K562 treated with DMSO at 1 percent for 4 hours (cell line): Measurements from ENCODE around the gene DMWD. TPM values are rescaled to one million over a fixed set of nuclear protein-coding genes. Genes with fewer than 3 reads are reported as not detected.

ENCODE experiments used
- total RNA-seq: library from RNA; unstranded; fragments of 300-600 nt; gene quantifications from 2 replicates; pipeline ENCODE4 v1.2.3, GENCODE V29; 2022; ENCODE audit not compliant: insufficient read depth

DMWD gene, protein sequence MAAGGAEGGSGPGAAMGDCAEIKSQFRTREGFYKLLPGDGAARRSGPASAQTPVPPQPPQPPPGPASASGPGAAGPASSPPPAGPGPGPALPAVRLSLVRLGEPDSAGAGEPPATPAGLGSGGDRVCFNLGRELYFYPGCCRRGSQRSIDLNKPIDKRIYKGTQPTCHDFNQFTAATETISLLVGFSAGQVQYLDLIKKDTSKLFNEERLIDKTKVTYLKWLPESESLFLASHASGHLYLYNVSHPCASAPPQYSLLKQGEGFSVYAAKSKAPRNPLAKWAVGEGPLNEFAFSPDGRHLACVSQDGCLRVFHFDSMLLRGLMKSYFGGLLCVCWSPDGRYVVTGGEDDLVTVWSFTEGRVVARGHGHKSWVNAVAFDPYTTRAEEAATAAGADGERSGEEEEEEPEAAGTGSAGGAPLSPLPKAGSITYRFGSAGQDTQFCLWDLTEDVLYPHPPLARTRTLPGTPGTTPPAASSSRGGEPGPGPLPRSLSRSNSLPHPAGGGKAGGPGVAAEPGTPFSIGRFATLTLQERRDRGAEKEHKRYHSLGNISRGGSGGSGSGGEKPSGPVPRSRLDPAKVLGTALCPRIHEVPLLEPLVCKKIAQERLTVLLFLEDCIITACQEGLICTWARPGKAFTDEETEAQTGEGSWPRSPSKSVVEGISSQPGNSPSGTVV
- total RNA-seq: 32.7 and 43.6 TPM in 2 replicates

DNA sequence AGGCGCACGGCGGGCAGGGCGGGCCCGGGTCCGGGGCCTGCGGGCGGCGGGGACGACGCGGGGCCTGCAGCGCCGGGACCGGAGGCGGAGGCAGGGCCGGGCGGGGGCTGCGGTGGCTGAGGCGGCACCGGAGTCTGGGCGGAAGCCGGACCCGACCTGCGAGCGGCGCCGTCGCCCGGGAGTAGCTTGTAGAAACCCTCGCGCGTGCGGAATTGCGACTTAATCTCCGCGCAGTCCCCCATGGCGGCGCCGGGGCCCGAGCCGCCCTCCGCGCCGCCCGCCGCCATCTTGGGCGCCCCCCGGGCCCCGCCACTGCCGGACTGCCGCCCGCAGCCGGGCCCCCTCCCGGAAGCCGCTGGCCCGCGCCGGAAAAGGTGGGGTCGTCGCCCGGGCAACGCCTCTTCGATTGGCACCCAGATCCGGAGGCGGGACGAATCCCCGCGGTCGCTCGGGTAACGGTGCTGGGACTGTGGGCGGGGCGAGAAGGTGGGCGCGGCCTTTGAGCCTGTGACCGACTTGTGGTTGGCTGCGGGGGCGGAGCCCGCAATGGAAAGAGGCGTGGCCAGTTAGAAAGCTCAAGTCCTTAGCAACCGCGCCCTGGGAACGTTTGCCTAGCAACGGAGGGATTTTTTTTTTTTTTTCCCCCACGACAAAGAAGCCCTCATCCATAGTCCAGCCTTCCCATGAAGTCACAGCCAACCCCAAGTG is at the start of gene DMWD:
Gene DMWD (minus strand): TSS at position 376 of the 708 bp plus-strand sequence. CDS start 89 bp downstream, at position 287.

DNA sequence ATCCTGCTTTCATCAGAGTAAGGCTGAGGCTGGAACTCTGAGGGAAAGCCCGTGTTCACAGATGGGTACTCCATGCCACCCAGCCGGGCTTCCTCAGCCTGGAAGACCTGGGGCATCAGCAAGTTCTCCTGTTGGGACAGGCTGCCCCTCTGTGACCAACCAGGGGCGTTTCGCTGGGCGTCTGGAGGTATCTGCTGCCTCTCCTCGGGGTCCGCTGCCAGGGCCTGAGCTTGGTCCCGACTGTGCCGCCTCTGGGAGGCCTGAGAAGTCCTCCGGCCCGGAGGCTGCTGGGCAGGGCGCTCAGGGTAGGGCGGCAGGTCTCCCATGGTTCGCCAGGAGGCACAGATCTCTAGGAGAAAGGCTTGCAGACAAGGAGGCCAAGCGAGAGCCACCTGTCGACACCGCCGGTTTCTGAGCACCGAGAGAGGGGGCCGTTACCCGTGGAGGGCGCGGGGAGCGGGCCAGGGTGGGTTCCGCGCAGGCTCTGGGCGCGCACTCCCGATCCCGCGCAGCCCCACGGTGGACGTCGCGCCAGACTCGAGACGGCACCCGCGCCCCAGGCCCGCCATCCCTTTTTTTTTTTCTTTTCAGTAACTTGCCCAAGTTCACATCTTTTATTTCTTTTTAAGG is 22.3 kb upstream of the DMWD start, which contains the start of gene RSPH6A:
Gene RSPH6A (minus strand): TSS at position 458 of the 630 bp plus-strand sequence. CDS start 132 bp downstream, at position 326.

DNA sequence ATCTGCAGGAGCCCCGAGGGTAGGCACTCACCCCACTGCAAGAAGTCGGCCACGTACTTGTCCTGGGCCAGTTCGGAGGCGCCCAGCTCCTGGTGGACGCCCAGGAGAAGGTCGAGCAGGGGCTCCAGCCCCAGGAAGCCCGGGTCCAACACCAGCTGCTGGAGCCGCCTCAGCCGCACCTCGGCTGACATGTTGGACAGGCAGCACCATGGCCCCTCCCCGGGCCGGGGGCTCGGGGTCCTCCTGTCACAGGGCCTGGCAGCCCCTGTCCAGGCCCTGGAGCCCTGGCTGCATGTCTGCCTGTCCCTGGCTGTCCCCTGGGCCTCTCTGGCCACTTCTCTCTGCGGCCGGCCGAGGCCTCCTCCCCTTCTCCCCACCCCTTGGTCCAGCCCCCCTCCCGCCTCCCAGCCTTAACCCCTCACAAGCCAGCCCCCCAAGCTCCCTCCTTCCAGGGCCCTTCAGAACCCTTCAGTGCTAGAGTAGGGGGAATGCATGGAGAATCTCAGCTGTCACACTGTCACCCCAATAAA is 10.4 kb downstream of the DMWD start, which contains the start of gene DMPK:
Gene DMPK (minus strand): TSS at position 329 of the 530 bp plus-strand sequence. CDS start 138 bp downstream, at position 191.

DNA sequence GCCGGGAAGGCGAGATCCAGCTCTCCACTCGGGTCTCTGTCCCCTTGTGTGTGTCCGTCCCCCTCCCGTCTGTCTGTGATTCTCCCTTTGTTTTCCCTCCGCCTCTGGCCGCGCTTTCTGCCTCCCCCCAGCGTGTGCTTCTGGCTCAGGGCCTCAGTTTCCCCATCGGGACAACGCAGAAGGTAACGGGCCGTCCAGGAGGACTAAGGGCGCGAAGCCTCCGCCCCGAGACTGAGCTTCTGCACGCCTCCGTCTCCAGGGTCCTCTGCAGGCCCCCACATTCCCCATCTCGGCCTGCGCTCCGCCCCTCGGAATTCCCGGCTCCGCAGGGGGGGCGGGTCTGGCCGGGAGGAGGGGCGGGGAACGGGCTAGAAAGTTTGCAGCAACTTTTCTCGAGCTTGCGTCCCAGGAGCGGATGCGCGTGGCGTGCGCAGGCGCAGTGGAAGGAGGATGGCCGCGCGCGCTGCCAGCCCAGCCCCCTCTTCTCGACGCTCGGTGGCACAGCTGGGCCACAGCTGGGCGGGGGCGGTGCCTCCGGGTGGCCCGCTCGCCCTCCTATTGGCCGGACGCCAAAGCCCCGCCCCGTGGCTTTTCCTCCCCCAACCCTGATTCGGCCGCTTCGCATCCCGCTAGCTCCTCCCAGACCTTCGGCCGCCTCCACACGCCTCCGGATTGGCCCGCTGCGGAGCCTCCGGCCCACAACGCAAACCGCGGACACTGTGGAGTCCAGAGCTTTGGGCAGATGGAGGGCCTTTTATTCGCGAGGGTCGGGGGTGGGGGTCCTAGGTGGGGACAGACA is 23.5 kb downstream of the DMWD start, which contains the start of gene SIX5:
Gene SIX5 (minus strand): TSS at position 269 of the 799 bp plus-strand sequence. CDS start 408 bp downstream, outside the sequence.

DNA sequence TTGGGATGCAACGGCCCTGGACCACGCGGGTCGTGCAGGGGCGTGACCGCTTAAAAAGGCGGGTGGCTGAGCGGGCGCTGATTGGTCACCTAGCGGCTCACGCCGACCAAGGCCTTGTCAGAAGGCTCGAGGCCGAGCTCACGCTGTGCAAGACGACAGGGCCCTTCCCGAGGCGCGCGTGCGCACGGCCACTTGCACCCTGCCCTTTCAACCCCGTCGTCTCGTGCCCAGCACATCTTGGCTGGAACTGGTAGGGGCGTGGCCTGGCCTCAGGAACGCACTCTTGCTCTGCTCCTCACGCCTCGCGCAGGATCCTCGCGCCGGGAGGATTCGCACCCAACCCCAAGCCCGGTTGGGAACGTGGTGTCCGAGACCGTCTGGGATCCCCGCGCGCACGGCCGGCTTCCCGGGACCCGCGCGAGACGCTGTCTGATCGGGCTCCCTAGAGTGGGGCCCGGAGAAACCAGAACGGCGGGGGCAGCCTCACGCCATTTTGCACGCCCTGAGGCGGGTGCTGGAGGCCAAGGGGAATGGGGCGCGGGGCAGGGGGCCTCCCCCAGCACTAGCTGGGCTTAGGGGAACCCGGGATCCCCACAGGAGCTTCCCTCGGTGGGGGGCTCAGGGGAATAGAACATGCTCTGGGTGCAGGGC is 59.4 kb downstream of the DMWD start, which contains the start of gene MEIOSIN:
Gene MEIOSIN (plus strand): TSS at position 280 of the 651 bp plus-strand sequence. CDS start 1,938 bp downstream, outside the sequence.

Other genes starting within 250 kb of the DMWD start
- gene OPA3, start 208.0 kb downstream of the DMWD start, total RNA-seq: 5.3 and 15.5 TPM in 2 replicates
- gene GPR4, start 190.6 kb downstream of the DMWD start, total RNA-seq: not detected in 2 replicates
- 48.9 and 83.8 TPM in 2 replicates for gene EML2, start 153.4 kb downstream of the DMWD start, total RNA-seq
- 11.7 and 15.8 TPM in 2 replicates for gene GIPR, start 124.6 kb downstream of the DMWD start, total RNA-seq
- 823 and 893 TPM in 2 replicates for gene SNRPD2, start 100.9 kb downstream of the DMWD start, total RNA-seq
- gene QPCTL, start 100.2 kb downstream of the DMWD start, total RNA-seq: 22.5 and 31.7 TPM in 2 replicates
- 16.7 TPM in 2 replicates for gene FBXO46, start 61.9 kb downstream of the DMWD start, total RNA-seq
- 0.28 and 0.44 TPM in 2 replicates for gene MEIOSIN, start 59.4 kb downstream of the DMWD start, total RNA-seq
- gene SIX5, start 23.6 kb downstream of the DMWD start, total RNA-seq: 18.3 and 23.1 TPM in 2 replicates
- gene DMPK, start 10.4 kb downstream of the DMWD start, total RNA-seq: 40.1 and 61.8 TPM in 2 replicates
- 0.44 and 1.2 TPM in 2 replicates for gene RSPH6A, start 22.5 kb upstream of the DMWD start, total RNA-seq
- gene SYMPK, start 70.3 kb upstream of the DMWD start, total RNA-seq: 85.7 and 90.4 TPM in 2 replicates
- 3.1 and 4.3 TPM in 2 replicates for gene FOXA3, start 71.5 kb upstream of the DMWD start, total RNA-seq
- 40.4 and 41.9 TPM in 2 replicates for gene IRF2BP1, start 93.3 kb upstream of the DMWD start, total RNA-seq
- 7.3 and 9.6 TPM in 2 replicates for gene MYPOP, start 109.8 kb upstream of the DMWD start, total RNA-seq
- gene NANOS2, start 121.9 kb upstream of the DMWD start, total RNA-seq: not detected in 2 replicates
- gene NOVA2, start 181.0 kb upstream of the DMWD start, total RNA-seq: not detected in 2 replicates
- 7.1 and 10.1 TPM in 2 replicates for gene CCDC61, start 202.6 kb upstream of the DMWD start, total RNA-seq
- not detected in 2 replicates for gene PGLYRP1, start 230.2 kb upstream of the DMWD start, total RNA-seq
- gene IGFL4, start 248.2 kb upstream of the DMWD start, total RNA-seq: not detected in 2 replicates